ENCODE results near the gene CIP2A. TPM values are rescaled to one million over a fixed set of nuclear protein-coding genes. Genes with fewer than 3 reads are reported as not detected.

CIP2A gene
- total RNA-seq, 2 experiments from 2014 or later = 42.5 to 44.9 TPM

GRCh38 chr3:108569336-108569735 is 19.9 kb downstream of the CIP2A start:
- intact Hi-C loops (cut with micrococcal nuclease) = no loop called here
- CTCF ChIA-PET = interaction anchor here (1.0 kb wide), 1 partner anchor 9 kb away, joined by 4 read pairs; no protein-coding TSS in a partner anchor
- H3K4me3 Mint-ChIP-seq = no peak overlapping the region
- H3K36me3 Mint-ChIP-seq (ENCODE audit: low read depth) = peaks cover 51% of the 10 kb centered on the region
- DNase-seq (no peak), ATAC-seq (no peak)
- peaks cover 4% of the 10 kb centered on the region for H3K9me3 Mint-ChIP-seq
- TF ChIP-seq CTCF (IDR thresholded peaks at IDR 0.05) = no peak
- POLR2A ChIA-PET = no interaction called here
- H3K27me3 Mint-ChIP-seq = no peaks in the 10 kb centered on the region
- H3K27ac Mint-ChIP-seq = no peak overlapping the region
- H3K4me1 Mint-ChIP-seq (ENCODE audit: low read depth) = no peaks in the 10 kb centered on the region

- intact Hi-C loops (cut with micrococcal nuclease) = no loop called here
- H3K9me3 Mint-ChIP-seq = no peaks in the 10 kb centered on the region
- ChIA-PET POLR2A (no interaction called here), CTCF (no interaction called here)
- ATAC-seq (no peak), DNase-seq (no peak)
- H3K4me1 Mint-ChIP-seq (ENCODE audit: low read depth) = no peaks in the 10 kb centered on the region
- no peak overlapping the region for H3K4me3 Mint-ChIP-seq
- no peaks in the 10 kb centered on the region for H3K27me3 Mint-ChIP-seq
- H3K36me3 Mint-ChIP-seq (ENCODE audit: low read depth) = peaks cover 42% of the 10 kb centered on the region
- H3K27ac Mint-ChIP-seq = no peak overlapping the region
- no peak for TF ChIP-seq CTCF (IDR thresholded peaks at IDR 0.05)
Measured at GRCh38 chr3:108566599-108566998, 22.6 kb downstream of the CIP2A start.

GRCh38 chr3:108565506-108565905 is 23.7 kb downstream of the CIP2A start:
- ATAC-seq (no peak), DNase-seq (no peak)
- intact Hi-C loops (cut with micrococcal nuclease) = no loop called here
- Mint-ChIP-seq H3K27me3 (no peaks in the 10 kb centered on the region), H3K36me3 (ENCODE audit: low read depth) (peaks cover 50% of the 10 kb centered on the region), H3K4me1 (ENCODE audit: low read depth) (no peaks in the 10 kb centered on the region), H3K9me3 (no peaks in the 10 kb centered on the region), H3K4me3 (no peak overlapping the region), H3K27ac (no peak overlapping the region)
- TF ChIP-seq CTCF (IDR thresholded peaks at IDR 0.05) = no peak
- ChIA-PET CTCF (interaction anchor here (1.6 to 2.0 kb wide), 2 partner anchors 13 to 76 kb away, joined by 3 to 7 read pairs; no protein-coding TSS in a partner anchor), POLR2A (no interaction called here)

GRCh38 chr3:108564564-108564963 is 24.7 kb downstream of the CIP2A start:
- DNase-seq (no peak), ATAC-seq (no peak)
- Mint-ChIP-seq H3K27me3 (no peaks in the 10 kb centered on the region), H3K27ac (no peak overlapping the region), H3K36me3 (ENCODE audit: low read depth) (peaks cover 46% of the 10 kb centered on the region), H3K4me3 (no peak overlapping the region), H3K4me1 (ENCODE audit: low read depth) (no peaks in the 10 kb centered on the region), H3K9me3 (no peaks in the 10 kb centered on the region)
- intact Hi-C loops (cut with micrococcal nuclease) = no loop called here
- TF ChIP-seq CTCF (IDR thresholded peaks at IDR 0.05) = no peak
- CTCF ChIA-PET = interaction anchor here (1.6 to 2.0 kb wide), 2 partner anchors 12 to 75 kb away, joined by 3 to 7 read pairs; no protein-coding TSS in a partner anchor
- POLR2A ChIA-PET = no interaction called here

- intact Hi-C loops (cut with micrococcal nuclease) = no loop called here
- TF ChIP-seq CTCF (IDR thresholded peaks at IDR 0.05) = no peak
- no peak for ATAC-seq
- Mint-ChIP-seq H3K36me3 (ENCODE audit: low read depth) (peaks cover 50% of the 10 kb centered on the region), H3K9me3 (no peaks in the 10 kb centered on the region), H3K27me3 (no peaks in the 10 kb centered on the region), H3K4me1 (ENCODE audit: low read depth) (no peaks in the 10 kb centered on the region), H3K27ac (no peak overlapping the region), H3K4me3 (no peak overlapping the region)
- DNase-seq = no peak
- POLR2A ChIA-PET = no interaction called here
- CTCF ChIA-PET = interaction anchor here (2.0 kb wide), 1 partner anchor 10 kb away, joined by 6 read pairs; no protein-coding TSS in a partner anchor
Measured at GRCh38 chr3:108562565-108562964, 26.7 kb downstream of the CIP2A start.
